PC-9 (cell line): Measurements from ENCODE around the gene LIPE. TPM values are rescaled to one million over a fixed set of nuclear protein-coding genes. Genes with fewer than 3 reads are reported as not detected.

Source experiments
- Bru-seq: library from RNA; stranded (reverse); fragments of 400-500 nt; gene quantifications from one replicate; lab custom pipeline; 2021; lab: Mats Ljungman, UMichigan
- BruChase-seq, 2 experiments: library from RNA; stranded (reverse); fragments of 400-500 nt; gene quantifications; one replicate each; lab custom pipeline; 2021; lab: Mats Ljungman, UMichigan
- BruUV-seq: library from RNA; stranded (reverse); fragments of 400-500 nt; replicated peaks from 2 replicates; lab custom pipeline; 2021; lab: Mats Ljungman, UMichigan
- CTCF ChIA-PET: fragments of 300-600 bp; sonication (Branson Sonifier 250); formaldehyde crosslinking; loops from one replicate; lab custom pipeline; 2022; ENCODE audit warnings: antibody characterized with exemption; lab: Charles Lee
- POLR2A ChIA-PET: fragments of 300-600 bp; sonication (Branson Sonifier 250); formaldehyde crosslinking; loops from one replicate; lab custom pipeline; 2022; ENCODE audit warnings: antibody characterized with exemption; ENCODE audit not compliant: unreplicated experiment; lab: Charles Lee
- DNase-seq, 2 experiments: peaks; one replicate each; pipeline versions ENCODE4 v3.0.0 to v3.0.0-alpha.2; 2015 to 2022; ENCODE audit warnings: mixed read lengths in 1 of 2
- H2AFZ ChIP-seq: fragments of 200-600 bp; sonication (generic); 2 replicates; pipeline ENCODE4 v1.8.1; 2017; ENCODE audit warnings: antibody characterized with exemption
- H3F3A ChIP-seq: fragments of 200-600 bp; sonication (generic); 2 replicates; pipeline ENCODE4 v1.8.1; 2017; ENCODE audit warnings: antibody characterized with exemption, mild to moderate bottlenecking, low read depth; ENCODE audit not compliant: insufficient read depth
- H3K27ac ChIP-seq: fragments of 200-600 bp; sonication (generic); 2 replicates; pipeline ENCODE4 v1.6.1; 2016; ENCODE audit warnings: mixed run types
- H3K27me3 ChIP-seq: fragments of 200-600 bp; sonication (generic); 2 replicates; pipeline ENCODE4 v1.6.1; 2016; ENCODE audit warnings: low read depth, mixed run types; ENCODE audit not compliant: insufficient read depth
- H3K36me3 ChIP-seq: fragments of 200-600 bp; sonication (generic); 2 replicates; pipeline ENCODE4 v1.6.1; 2016; ENCODE audit warnings: low read depth, mixed run types
- H3K4me1 ChIP-seq: fragments of 200-600 bp; sonication (generic); replicated peaks from 2 replicates; pipeline ENCODE4 v1.6.1; 2016; ENCODE audit warnings: mixed run types; ENCODE audit not compliant: insufficient read depth
- H3K4me2 ChIP-seq: fragments of 200-600 bp; sonication (generic); 2 replicates; pipeline ENCODE4 v1.6.1; 2017; ENCODE audit warnings: mixed run types
- H3K4me3 ChIP-seq: fragments of 200-600 bp; sonication (generic); 2 replicates; pipeline ENCODE4 v1.6.1; 2016; ENCODE audit warnings: mixed run types
- H3K79me2 ChIP-seq: fragments of 200-600 bp; sonication (generic); 2 replicates; pipeline ENCODE4 v1.6.1; 2017; ENCODE audit warnings: low read depth, mixed run types
- H3K9me2 ChIP-seq: fragments of 200-600 bp; sonication (generic); 2 replicates; pipeline ENCODE4 v1.8.1; 2017; ENCODE audit warnings: mild to moderate bottlenecking; ENCODE audit not compliant: insufficient read depth
- H3K9me3 ChIP-seq: fragments of 200-600 bp; sonication (generic); 2 replicates; pipeline ENCODE4 v1.8.1; 2016; ENCODE audit warnings: low read depth; ENCODE audit not compliant: insufficient read depth
- H4K20me1 ChIP-seq: fragments of 200-600 bp; sonication (generic); 2 replicates; pipeline ENCODE4 v1.8.1; 2017; ENCODE audit not compliant: insufficient read depth
- EZH2 ChIP-seq: fragments of 200-600 bp; sonication (generic); IDR thresholded peaks from 2 replicates; pipeline ENCODE4 v1.8.0; 2017; ENCODE audit warnings: antibody characterized with exemption, low read depth
- intact Hi-C: fragments of 100-400 bp; cut with micrococcal nuclease; formaldehyde crosslinking; loops from one replicate; pipeline ENCODE4 v1.10.0; 2022; ENCODE audit not compliant: unreplicated experiment
- long read RNA-seq: library from polyadenylated mRNA; stranded (forward); transcript quantifications from one replicate; pipeline ENCODE4 v2.0.0, GENCODE V29; 2022
- total RNA-seq: library from RNA; stranded (reverse); gene quantifications from 2 replicates; pipeline ENCODE4 v1.2.3, GENCODE V29; 2021
- TF ChIP-seq, protein P1 (sequence below): fragments of 200-600 bp; sonication (generic); conservative IDR thresholded peaks from 2 replicates; pipeline ENCODE4 v1.6.1; 2017; ENCODE audit warnings: mixed run types, antibody characterized with exemption, mild to moderate bottlenecking, moderate library complexity

LIPE gene, protein sequence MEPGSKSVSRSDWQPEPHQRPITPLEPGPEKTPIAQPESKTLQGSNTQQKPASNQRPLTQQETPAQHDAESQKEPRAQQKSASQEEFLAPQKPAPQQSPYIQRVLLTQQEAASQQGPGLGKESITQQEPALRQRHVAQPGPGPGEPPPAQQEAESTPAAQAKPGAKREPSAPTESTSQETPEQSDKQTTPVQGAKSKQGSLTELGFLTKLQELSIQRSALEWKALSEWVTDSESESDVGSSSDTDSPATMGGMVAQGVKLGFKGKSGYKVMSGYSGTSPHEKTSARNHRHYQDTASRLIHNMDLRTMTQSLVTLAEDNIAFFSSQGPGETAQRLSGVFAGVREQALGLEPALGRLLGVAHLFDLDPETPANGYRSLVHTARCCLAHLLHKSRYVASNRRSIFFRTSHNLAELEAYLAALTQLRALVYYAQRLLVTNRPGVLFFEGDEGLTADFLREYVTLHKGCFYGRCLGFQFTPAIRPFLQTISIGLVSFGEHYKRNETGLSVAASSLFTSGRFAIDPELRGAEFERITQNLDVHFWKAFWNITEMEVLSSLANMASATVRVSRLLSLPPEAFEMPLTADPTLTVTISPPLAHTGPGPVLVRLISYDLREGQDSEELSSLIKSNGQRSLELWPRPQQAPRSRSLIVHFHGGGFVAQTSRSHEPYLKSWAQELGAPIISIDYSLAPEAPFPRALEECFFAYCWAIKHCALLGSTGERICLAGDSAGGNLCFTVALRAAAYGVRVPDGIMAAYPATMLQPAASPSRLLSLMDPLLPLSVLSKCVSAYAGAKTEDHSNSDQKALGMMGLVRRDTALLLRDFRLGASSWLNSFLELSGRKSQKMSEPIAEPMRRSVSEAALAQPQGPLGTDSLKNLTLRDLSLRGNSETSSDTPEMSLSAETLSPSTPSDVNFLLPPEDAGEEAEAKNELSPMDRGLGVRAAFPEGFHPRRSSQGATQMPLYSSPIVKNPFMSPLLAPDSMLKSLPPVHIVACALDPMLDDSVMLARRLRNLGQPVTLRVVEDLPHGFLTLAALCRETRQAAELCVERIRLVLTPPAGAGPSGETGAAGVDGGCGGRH
- 10.7 and 12.7 TPM in 2 replicates for total RNA-seq
- percentile 42 among the genes with signal in this experiment for Bru-seq, nascent RNA
- percentile 30 among the genes with signal in this experiment for BruChase-seq, experiment 1, labeled RNA remaining after a 2-hour chase
- percentile 42 among the genes with signal in this experiment for BruChase-seq, experiment 2, labeled RNA remaining after a 6-hour chase
- long read RNA-seq, partial matches to known transcripts, result 1 of 13 reads
- long read RNA-seq, other reads (novel, unspliced or antisense), result 12 of 13 reads

- no peaks in the 10 kb centered on the region for H4K20me1 ChIP-seq
- H3F3A ChIP-seq, result peaks cover 12% of the 10 kb centered on the region; the same call in 1 of the 2 replicates
- ChIA-PET CTCF (no interaction called here), POLR2A (no interaction called here)
- no peaks in the 10 kb centered on the region for H3K27me3 ChIP-seq
- H3K36me3 ChIP-seq, result no peaks in the 10 kb centered on the region
- intact Hi-C loops, result no loop called here
- no peak within 1 kb of the TSS for H3K27ac ChIP-seq
- TF ChIP-seq, protein P1, sequence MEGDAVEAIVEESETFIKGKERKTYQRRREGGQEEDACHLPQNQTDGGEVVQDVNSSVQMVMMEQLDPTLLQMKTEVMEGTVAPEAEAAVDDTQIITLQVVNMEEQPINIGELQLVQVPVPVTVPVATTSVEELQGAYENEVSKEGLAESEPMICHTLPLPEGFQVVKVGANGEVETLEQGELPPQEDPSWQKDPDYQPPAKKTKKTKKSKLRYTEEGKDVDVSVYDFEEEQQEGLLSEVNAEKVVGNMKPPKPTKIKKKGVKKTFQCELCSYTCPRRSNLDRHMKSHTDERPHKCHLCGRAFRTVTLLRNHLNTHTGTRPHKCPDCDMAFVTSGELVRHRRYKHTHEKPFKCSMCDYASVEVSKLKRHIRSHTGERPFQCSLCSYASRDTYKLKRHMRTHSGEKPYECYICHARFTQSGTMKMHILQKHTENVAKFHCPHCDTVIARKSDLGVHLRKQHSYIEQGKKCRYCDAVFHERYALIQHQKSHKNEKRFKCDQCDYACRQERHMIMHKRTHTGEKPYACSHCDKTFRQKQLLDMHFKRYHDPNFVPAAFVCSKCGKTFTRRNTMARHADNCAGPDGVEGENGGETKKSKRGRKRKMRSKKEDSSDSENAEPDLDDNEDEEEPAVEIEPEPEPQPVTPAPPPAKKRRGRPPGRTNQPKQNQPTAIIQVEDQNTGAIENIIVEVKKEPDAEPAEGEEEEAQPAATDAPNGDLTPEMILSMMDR, result no peak
- TF ChIP-seq EZH2, result no peak
- H3K4me3 ChIP-seq, result no peak within 1 kb of the TSS
- peaks cover 4% of the 10 kb centered on the region for H3K4me1 ChIP-seq
- no peak within 1 kb of the TSS for H2AFZ ChIP-seq
- no peaks in the 10 kb centered on the region for H3K79me2 ChIP-seq
- H3K9me2 ChIP-seq, result no peaks in the 10 kb centered on the region
- no peak for DNase-seq
- no peaks in the 10 kb centered on the region for H3K9me3 ChIP-seq
- no TSS peak for BruUV-seq
- no peak within 1 kb of the TSS for H3K4me2 ChIP-seq
Observed at GRCh38 chr19:42427313-42427712, at the start of gene LIPE. LIPE (minus strand) TSS chr19:42427388; CDS start chr19:42427149, 239 bp downstream.

DNA sequence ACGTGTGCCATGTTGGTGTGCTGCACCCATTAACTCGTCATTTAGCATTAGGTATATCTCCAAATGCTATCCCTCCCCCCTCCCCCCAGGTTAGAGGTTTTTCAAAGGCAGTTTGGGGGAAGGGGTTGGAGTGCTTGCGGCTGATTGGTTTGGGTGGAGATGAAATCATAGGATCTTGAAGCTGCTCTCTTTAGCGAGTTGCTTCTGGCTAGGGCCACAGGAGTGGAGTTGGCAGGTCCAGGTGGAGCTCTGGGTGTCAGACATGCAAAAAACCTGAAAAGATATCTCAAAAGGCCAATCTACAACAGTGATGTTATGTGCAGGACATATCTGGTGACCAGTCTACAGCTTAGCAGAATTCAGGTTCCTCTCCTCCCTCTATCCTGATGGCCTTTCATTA is 48.2 kb upstream of the LIPE start:
- H3K4me1 ChIP-seq, result peaks cover 36% of the 10 kb centered on the region
- no peaks in the 10 kb centered on the region for H3K79me2 ChIP-seq
- H3K9me2 ChIP-seq, result no peaks in the 10 kb centered on the region
- ChIA-PET POLR2A (no interaction called here), CTCF (no interaction called here)
- BruUV-seq, result no TSS peak
- no peaks in the 10 kb centered on the region for H3K9me3 ChIP-seq
- peaks cover 29% of the 10 kb centered on the region for H3F3A ChIP-seq
- no peak overlapping the region for H3K27ac ChIP-seq
- no peaks in the 10 kb centered on the region for H3K27me3 ChIP-seq
- TF ChIP-seq, protein P1, result no peak
- no peak for TF ChIP-seq EZH2
- H3K4me2 ChIP-seq, result no peak overlapping the region
- H3K36me3 ChIP-seq, result no peaks in the 10 kb centered on the region
- no peaks in the 10 kb centered on the region for H4K20me1 ChIP-seq
- no peak overlapping the region for H2AFZ ChIP-seq
- intact Hi-C loops, result no loop called here
- H3K4me3 ChIP-seq, result no peak overlapping the region
- DNase-seq, result no peak

DNA sequence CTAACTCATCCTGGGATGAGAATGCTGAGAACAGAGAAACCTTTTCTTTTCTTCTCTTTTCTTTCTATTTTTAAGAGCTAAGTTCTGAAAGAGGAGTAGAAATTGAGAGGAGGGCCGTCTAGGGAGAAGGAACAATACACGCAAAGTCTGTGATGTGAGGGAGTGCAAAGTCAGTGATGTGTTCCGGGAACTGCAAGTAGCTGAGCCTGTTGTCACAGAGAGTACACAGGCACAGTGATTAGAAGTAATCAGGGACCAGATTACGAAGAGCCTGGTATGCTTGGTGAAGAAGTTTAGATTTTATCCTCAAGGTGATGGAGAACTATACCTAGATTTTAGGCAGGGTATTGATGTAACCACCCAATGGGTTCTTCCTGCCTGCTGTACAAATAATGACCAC is 47.6 kb upstream of the LIPE start:
- no TSS peak for BruUV-seq
- Histone ChIP-seq H3K36me3 (no peaks in the 10 kb centered on the region), H3K27ac (no peak overlapping the region), H3K9me3 (no peaks in the 10 kb centered on the region), H3F3A (peaks cover 32% of the 10 kb centered on the region), H3K27me3 (no peaks in the 10 kb centered on the region), H3K9me2 (no peaks in the 10 kb centered on the region), H2AFZ (no peak overlapping the region), H3K4me1 (peaks cover 36% of the 10 kb centered on the region), H3K79me2 (no peaks in the 10 kb centered on the region), H3K4me2 (no peak overlapping the region), H3K4me3 (no peak overlapping the region), H4K20me1 (no peaks in the 10 kb centered on the region)
- TF ChIP-seq, protein P1, result no peak
- TF ChIP-seq EZH2, result no peak
- POLR2A ChIA-PET, result no interaction called here
- intact Hi-C loops, result no loop called here
- CTCF ChIA-PET, result no interaction called here
- DNase-seq, result no peak
